GM19455 (cell line): Measurements from ENCODE around the gene CYP26A1.

Experiments
- ATAC-seq: cut with Tn5 transposase; IDR thresholded peaks from one replicate; pipeline ENCODE4 v1.9.1; 2021; ENCODE audit not compliant: unreplicated experiment

The CYP26A1 gene

DNA sequence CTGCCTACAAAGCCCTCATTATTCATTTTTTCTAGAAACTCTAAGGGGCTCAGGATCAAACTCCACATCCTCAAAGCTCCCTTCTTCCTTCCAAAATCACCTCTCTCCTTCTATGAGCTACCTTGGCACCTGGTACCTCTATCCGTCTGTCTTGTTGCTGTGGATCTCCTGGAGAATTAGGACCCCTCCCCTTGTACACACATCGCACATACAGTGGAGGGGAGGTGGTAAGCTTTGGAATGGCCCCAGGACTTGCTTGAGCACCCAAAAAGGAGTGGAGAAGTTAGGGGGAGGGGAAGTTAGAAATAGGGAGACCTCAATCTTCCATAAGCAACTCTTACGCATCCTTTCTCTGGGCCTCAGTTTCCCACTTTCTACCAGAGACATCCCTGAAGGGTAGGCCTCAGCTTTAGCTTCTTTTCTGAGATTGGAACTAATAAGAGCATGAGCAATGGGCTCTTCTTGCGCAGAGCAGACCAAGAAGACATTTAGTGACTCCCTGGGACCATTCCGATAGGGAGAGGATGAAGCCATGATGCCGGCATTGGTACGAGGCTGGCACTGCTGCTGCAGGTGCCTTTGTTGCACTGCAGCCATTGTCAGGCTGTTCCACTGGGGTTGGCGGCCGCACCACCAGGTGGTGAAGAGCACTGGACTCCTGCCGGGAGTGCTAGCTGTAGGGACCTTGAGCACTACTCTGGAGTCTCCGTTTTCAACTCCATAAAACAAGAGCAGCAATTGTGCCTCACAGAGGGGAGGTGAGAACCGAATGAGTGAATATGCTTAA lies 8.6 kb upstream of the CYP26A1 start:
- no peak for ATAC-seq

DNA sequence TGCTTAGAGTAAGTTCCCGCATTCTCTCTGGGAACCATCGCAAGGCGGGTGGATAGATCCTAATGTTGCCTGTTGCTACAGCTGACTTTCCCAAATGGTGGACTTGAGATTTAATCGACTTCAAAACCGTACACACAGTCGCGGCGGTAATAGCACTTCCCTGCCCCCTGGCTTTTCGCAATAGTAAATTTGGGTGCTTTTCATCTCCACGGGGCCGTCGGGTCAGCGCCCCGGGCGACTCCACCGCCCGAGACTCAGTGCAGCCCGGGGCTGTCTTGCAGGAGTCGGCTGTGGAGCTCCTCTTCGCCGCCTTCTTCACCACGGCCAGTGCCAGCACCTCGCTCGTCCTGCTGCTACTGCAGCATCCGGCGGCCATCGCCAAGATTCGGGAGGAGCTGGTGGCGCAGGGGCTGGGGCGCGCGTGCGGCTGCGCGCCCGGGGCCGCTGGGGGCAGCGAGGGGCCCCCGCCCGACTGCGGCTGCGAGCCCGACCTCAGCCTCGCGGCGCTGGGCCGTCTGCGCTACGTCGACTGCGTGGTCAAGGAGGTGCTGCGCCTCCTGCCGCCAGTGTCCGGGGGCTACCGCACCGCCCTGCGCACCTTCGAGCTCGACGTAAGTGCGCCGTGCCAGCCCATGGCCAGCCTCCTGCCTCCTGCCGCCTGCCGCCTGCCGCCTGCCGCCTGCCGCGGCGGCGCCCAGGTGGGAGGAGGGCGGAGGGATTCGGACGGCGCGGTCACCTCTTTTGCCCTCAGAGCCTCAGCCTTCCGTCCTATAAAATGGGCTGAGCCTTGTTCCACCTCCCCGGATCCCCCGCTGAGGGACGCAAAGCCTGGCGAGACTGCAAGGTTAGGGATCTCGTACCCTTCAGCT lies 7.8 kb upstream of the CYP26A1 start:
- no peak for ATAC-seq

DNA sequence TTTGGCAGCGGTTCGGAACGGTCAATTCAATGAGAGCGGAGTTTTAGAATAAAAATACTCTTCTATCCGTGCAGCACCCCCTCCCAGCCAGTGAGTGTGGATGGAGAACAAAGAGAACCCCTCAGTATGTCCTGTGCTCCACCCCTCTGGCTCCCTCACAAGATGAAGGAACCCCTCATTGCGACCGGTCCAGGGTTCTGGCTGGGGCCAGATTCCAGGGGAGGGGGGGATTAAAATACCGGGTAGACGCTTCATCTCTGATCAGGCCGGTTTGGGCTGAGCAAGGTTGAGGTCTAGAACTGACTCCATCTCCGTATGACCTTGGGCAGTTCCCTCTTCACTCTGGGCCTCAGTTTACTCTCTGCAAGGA lies 7.2 kb upstream of the CYP26A1 start:
- ATAC-seq: no peak

DNA sequence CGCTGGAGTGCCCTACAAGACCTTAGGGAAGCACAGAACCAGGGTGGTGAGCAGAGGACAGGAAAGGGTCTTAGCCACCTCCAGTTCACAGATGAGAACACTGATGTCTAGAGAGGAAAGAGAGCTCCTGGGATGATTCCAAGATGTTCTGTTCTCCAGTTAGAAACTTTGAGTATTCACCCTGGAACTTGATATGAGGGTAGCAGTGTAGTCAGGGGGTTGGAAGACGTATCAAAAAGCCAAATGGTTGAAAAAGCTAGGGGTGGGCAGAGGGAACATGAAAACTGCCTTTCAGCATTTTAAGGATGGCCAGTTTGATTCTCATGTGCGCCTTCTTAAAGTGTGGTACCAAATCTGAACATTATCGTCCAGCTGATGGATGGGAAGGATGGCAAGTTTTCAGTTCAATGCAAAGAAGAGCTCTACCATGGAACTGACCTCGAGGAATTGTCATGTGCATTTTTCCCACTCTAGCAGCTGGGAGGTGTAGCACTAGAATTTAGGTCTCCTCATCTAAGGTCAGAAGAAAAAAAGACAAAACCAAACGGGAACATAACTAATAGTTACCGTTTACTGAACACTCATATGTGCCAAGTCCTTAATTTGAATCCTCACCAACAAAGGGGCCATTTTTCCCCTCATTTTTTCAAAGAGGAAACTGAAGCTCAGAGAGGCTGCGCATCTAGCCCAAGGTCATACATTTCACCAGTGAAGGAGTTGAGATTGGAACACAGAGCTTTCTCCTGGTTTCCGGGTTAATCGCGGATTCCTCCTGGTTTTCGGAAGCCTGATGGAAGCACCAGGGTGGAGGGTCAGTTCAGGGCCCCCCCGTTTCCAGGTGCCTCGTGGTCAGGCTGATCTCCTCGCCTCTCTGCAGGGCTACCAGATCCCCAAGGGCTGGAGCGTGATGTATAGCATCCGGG lies 6.0 kb upstream of the CYP26A1 start:
- no peak for ATAC-seq

DNA sequence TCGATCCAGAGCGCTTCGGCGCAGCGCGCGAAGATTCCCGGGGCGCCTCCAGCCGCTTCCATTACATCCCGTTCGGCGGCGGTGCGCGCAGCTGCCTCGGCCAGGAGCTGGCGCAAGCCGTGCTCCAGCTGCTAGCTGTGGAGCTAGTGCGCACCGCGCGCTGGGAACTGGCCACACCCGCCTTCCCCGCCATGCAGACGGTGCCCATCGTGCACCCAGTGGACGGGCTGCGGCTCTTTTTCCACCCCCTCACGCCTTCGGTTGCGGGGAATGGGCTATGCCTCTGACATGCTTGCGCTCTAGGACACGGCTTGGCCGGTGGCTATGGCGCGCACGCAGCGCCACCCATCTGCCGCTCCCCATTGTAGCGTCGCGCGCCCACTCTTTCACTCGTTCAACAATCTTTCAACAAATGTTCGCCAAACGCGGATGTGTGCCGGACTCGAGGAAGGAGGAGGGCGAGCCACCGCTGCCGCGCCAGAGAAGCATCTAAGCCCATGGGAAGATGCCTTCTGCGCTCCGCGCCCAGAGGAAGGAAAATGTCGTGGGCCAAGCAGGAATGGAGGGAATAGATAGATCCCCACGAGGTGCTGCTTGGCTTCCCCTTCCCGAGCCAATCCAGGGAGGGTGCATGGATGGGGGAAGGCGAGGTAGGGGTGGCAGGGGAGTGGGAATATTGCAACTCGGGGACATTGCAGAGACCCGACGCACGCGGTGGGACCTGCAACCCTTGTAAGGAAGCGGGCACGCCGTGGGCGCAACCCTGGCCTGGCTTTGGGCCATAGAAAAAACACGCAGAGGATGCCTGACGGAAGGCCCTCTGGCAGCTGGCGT lies 5.1 kb upstream of the CYP26A1 start:
- no peak for ATAC-seq

DNA sequence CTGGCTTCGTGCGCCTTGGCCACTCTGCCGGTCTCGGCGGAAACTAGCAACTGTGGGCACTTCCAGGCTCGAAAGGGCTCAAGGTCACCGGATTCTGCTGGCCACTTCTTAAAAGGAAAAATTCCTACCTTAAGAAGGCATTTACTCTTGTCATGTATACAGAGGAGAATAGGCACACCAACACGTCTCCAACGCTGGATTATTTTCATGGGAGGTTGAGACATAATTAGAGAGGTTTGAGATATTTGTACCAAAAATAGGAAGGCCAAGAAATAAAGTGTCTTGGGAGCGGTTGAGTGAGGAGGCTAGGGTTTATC lies 4.5 kb upstream of the CYP26A1 start:
- ATAC-seq: no peak

DNA sequence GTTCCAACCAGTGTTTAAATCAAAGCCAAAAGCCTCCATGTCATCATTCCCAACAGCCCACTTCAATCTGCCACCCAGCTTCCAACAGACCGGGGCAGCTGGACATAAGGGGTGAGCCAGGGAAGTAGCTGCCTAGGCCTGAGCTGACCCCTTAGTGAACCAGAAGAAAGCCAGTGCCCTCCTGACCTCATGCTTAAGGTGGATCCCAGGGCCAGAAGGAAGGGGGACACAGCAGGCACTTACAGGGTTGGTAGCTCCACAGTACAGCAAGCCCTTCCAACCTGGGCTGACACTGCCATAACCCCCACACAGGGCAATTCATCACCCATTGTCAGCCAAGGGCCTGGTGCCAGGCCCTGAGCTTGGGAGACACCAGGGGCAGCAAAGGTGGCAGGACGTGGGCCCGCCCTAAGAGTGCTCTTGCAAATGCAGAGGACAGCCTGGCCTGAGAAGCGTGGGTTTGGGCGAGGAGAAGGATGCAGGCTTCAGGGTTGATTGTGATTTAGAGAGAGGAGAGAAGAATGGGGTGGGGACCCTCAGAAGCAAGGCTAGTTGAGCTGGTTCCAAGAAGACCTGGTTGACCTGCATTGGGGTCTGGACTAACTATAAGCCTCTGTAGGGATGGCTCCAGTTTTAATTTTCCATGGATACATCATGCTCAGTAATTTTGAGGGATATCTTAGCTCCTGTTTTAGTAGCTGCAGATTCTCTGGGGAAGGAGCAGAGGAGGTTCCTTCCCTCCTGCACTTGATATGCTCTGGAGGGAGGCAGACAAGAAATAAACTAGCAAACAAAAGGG lies 3.1 kb upstream of the CYP26A1 start:
- no peak for ATAC-seq

DNA sequence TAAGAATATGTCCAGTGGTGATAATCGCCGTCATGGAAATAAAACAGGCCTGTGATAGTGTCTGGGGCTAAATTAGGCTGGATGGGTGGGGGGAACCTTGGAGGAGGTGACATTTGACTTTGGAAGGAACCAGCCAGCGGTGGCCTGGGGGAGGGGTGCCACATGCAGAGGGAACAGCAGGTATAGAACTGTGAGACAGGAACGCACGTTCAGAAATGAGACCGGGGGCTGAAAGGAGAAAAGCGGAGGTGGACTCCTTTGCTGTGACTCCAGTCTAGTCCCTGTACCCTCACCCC lies 2.6 kb upstream of the CYP26A1 start:
- no peak for ATAC-seq

DNA sequence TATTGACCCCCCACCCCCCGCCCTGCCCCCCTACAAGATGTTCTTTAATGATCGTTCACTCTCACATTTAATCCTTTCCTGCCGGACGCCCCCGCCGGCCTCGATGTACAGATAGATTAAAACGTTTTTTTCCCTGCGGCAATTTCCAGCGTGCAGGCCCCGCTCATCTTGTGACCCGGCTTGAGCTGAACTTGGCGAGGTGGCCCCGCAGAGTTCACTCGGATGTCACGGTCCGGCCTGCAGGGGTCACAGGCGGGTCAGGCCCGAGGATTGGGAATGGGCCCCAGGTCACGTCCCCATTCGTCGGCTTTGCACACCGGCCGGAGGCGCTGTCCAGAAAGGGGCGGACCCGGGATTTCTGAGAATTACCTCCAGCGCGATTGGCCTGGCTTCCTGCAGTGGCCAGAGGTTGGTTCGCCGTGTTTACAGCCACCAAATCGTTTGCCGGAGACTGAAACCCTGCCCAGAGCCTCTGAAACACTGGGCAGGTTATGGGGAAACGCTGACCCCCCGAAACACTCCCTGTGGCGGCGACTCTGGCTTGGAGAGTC lies 1.9 kb upstream of the CYP26A1 start:
- ATAC-seq: no peak

DNA sequence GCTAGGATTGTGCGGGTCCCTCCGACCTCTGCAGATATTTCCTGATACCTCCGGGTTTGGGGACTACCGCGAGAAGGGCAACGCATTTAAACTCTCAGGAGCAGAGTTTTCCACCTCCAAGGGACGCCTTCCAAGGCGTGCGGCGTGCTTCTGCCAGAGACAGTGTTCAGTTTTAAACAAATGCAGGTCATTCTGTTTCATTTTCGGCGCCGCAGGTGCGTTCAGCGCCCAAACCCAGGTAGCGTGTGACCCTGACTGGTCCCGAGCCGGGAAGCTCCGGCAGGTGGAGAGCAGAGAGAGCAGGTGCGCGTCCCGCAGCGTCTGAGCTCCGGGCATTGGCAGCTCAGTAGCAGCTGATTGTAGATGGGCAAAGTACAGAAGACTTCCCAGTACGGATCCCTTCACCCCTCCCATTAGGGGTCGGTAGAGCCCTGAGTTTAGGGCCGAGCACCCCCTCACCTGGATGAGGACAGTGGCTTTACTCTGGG lies 1.4 kb upstream of the CYP26A1 start:
- ATAC-seq: no peak

DNA sequence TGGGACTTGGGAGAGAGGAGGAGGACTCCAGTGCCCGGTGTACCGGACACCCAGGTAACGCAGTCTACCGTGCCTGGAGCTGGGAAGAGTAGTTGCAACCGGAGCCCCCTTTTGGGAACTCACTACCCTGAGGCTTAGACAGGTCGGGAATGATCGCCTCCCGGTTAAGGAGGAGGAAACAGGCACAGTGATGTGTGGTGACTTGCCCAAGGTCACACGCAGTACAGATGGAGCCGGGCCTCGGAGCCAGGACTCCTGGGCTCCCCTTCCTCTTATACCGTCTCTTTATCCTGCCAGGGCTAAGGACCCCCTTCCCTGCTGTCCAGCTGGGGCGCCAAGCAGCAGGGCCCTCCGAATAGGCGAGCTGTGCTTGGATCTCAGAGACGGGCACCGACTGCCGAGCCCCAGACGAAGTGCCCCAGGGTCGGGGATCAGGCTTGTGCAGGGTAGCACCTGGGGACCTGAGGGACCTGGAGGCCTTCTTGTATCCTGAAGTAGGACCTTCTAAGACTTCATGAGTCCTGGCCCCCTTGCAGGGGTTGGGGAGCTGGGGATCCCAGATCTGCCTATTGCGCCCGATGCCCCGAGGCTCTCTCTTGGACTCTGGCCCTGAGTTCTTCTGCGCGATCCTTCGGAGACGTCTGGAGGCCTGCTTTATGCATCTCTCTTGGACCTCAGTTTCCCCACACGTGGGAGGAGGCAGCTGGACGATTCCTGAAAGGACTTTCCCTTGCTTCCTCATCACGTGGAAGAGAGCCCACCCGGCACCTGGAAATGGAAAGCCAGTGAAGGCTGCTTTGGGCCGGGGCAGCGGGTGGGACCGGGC lies 767 bp upstream of the CYP26A1 start:
- no peak for ATAC-seq

DNA sequence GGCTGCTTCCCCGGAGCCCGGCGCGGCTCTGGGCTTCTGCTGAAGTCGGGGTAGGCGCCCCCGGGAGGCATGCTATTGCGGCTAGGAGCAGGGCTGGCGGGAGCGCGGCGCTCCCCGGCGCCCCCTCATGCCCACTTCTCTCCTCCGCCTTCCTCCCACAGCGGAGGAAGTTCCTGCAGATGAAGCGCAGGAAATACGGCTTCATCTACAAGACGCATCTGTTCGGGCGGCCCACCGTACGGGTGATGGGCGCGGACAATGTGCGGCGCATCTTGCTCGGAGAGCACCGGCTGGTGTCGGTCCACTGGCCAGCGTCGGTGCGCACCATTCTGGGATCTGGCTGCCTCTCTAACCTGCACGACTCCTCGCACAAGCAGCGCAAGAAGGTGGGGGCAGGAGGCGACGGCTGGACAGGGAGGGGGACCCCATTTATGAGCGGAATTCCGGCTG lies 479 bp downstream of the CYP26A1 start:
- ATAC-seq: no peak

DNA sequence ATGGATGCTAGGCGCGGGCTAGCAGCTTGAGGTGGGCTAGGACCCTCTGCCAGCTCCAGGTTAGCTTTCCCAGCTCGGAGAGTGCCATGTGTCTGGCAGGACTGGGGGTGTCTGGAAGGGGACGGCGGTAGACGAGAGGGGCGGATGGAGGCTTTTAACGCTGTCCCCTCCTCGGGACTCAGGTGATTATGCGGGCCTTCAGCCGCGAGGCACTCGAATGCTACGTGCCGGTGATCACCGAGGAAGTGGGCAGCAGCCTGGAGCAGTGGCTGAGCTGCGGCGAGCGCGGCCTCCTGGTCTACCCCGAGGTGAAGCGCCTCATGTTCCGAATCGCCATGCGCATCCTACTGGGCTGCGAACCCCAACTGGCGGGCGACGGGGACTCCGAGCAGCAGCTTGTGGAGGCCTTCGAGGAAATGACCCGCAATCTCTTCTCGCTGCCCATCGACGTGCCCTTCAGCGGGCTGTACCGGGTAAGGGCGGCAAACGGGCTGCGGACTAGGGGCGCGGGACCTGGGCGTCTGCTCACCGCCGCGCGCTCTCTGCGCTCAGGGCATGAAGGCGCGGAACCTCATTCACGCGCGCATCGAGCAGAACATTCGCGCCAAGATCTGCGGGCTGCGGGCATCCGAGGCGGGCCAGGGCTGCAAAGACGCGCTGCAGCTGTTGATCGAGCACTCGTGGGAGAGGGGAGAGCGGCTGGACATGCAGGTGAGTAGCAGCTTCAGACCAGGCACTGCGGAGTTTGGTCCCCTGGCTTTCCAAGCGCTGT lies 1.1 kb downstream of the CYP26A1 start:
- no peak for ATAC-seq

DNA sequence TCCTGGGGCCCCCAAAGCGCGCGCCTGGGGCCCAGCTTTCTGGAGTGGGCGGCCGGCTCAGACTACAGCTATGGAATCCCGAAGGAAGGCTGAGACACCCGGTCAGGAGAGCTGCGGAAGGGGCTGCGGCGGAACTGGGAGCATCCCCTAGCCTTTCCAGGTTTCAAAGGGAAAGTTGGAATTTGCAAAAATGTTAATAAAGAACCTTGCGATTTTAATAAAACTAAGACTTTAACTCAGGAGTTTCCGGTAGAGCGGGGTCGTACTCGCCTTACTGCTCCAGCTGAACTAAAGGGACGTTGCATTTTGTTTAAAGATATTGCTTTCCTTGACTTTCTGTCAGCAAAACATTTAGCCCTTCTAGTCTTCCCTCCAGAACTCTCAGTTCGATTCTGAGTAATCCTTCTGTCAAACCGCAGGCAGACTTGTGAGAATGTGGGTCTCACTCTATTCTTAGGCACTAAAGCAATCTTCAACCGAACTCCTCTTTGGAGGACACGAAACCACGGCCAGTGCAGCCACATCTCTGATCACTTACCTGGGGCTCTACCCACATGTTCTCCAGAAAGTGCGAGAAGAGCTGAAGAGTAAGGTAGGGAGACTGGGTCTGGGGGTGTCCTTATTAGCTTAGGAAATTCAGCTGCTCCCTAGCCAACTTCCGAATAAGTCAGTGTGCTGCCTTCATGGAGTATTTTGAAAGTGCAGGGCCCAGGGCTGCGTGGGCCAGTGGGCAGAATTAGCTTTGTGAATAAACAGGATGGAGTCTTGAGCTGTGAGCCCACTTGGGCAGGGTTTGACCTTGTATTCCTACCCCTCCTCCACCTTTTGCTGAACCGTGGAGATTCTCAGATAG lies 1.9 kb downstream of the CYP26A1 start:
- no peak for ATAC-seq

DNA sequence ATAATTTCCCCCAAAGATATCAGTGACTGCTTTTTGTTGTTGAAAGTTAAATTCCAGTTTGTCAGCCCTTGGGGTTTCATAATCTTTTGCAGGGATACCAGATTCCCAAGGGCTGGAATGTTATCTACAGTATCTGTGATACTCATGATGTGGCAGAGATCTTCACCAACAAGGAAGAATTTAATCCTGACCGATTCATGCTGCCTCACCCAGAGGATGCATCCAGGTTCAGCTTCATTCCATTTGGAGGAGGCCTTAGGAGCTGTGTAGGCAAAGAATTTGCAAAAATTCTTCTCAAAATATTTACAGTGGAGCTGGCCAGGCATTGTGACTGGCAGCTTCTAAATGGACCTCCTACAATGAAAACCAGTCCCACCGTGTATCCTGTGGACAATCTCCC lies 3.2 kb downstream of the CYP26A1 start:
- no peak for ATAC-seq

DNA sequence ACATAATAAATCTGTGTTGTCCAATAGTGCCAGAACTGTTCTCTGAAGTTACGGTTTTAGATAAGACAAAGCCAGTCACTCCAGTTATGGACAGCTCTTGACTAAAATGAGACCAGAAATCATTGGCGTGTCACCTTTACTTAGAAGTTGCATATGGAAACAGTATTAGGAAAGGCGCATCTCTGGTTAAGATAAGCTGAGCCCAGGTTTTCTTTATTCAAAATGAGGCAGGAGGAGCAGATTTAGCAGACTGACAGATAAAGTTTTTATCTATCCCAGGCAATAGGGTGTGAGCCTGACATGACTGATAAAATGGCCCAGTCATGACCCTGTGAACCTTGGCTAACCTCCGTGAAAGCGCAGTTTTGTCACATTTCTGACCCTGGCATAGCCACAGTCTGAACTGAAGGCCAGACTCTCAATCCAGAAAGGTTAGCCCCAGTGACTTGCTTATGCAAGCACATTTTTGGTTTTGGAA lies 4.2 kb downstream of the CYP26A1 start:
- ATAC-seq: no peak
